Epithelial cell of prostate (primary cell): ENCODE data around the gene PTPRK.
"Not testable (repeated sequence)": the region's sequence is repeated elsewhere in the genome, so short reads cannot be mapped to it uniquely, and the experiment has no call there.

Experiments used
- DNase-seq: peaks from one replicate; pipeline ENCODE4 v3.0.0-alpha.2; 2011; ENCODE audit warnings: low read depth, low spot score
- H3K27ac ChIP-seq: fragments of 450-650 bp; 2 replicates; pipeline ENCODE4 v1.5.1; 2017; ENCODE audit warnings: mild to moderate bottlenecking

Gene PTPRK

DNA sequence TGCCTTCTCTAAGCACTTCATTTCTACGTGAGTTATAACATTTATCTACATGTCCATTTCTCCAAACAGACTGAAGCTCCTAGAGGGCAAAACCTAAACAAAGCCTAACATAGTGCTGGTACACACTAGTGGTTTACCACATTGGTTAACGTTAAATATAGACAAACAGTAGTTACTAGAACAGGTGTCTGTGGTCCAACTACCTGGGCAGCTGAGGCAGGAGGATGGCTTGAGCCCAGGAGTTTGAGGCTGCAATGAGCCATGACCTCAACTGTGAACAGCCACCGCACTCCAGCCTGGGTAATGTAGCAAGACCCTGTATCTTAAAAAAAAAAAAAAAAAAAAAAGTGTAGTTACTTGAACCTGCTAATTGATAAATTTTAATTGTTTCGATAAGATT, 26.5 kb downstream of the PTPRK start:
- DNase-seq: no peak
- no peak overlapping the region for H3K27ac ChIP-seq

DNA sequence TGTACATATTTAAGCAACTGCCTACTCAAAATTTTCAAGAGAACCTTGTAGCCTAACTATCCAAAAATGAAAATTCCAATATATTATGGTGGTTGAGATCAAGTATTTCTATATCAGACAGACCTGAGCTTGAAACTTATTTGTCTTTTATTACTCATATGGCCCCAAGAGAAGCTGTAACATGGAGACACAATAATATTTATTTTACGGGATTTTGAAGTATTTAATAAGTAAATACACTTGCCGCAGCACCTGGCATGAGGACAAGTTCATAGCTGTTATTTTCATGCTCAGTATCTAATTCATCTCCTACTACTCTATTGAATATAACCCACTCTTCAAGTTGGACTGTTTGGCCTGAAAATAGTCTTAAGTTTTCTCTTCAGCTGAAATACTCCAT, 28.0 kb downstream of the PTPRK start:
- DNase-seq: no peak

DNA sequence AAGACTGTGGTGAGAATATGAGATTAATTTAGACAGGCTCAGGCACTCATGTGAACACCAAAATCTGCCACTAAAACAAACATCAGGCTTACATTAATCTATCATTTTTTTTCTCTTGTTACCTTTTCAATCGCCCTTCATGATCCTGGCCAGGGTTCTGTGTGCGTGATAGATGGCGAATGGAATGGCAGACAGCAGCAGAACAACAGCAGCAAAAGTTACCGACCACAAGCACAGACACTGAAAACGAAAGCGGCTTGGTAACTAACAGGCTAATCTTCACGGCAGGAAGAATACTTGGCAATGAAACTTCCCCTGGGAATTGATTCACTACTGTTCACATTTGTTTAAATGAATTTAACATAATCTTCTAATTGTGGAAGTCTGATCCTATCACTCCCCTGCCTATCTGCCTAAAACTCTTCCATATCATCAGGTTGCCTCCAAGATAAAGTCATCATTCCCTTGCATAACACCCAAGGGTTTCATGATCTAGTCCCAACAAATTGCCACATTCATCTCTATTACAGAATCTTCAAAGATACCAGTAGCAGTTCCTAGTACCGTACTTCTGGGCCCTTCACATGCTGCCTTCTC, 28.7 kb downstream of the PTPRK start:
- no peak for DNase-seq
- peak overlapping the region; percentile 96 for H3K27ac ChIP-seq

More for the DNA sequence above, 28.0 kb downstream of the PTPRK start:
- peak overlapping the region; percentile 96 for H3K27ac ChIP-seq

DNA sequence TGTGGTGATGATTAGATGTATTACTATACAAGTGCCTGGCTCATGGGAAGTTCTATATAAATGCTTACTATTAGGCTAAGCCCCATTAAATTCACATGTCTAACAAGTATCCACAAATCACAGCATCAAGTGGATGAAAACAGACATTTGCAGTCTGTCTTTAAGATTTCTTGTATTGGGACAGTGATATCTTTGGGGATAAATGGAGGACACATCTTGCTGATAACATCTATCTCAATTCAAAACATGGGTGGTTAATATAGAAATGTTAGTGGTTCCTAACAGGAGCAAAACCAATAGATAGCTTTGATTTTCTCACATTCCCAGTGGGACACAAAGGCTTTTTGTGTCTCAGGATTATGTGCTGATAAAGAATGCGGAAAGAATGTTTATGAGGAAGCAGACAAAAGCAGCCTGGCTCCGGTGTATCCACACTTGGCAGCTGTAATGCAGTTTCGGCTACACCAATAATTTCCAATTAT, 29.3 kb downstream of the PTPRK start:
- no peak for DNase-seq
- peak overlapping the region; percentile 96 for H3K27ac ChIP-seq

GRCh38 chr6:128487746-128488145, 32.7 kb downstream of the PTPRK start:
- no peak for DNase-seq
- peak overlapping the region; percentile 65 for H3K27ac ChIP-seq

DNA sequence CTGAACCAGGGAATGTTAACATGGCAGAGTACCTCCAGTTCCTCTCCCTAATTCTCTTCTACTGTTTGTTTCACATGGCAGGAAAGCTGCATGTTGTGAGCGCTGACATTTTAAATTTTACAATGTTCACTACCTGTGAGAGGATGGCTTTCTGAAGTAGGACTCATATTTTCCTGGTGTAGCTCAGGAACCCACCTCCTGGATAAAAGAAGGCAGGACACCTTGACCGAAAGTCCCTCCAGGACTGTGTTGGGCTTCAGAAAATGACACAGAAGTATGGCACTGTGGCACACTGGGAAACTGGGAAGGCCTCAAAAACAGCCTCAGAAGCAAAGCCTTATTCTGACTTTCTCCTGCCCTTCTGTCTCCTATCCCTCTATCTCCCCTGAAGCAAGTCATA, 33.3 kb downstream of the PTPRK start:
- H3K27ac ChIP-seq: peak overlapping the region; percentile 65
- DNase-seq: no peak

GRCh38 chr6:128486580-128486979, 33.8 kb downstream of the PTPRK start:
- peak overlapping the region; percentile 65 for H3K27ac ChIP-seq
- not testable (repeated sequence) for DNase-seq

GRCh38 chr6:128483472-128484135, 36.8 kb downstream of the PTPRK start:
- no peak overlapping the region for H3K27ac ChIP-seq
- DNase-seq: no peak

DNA sequence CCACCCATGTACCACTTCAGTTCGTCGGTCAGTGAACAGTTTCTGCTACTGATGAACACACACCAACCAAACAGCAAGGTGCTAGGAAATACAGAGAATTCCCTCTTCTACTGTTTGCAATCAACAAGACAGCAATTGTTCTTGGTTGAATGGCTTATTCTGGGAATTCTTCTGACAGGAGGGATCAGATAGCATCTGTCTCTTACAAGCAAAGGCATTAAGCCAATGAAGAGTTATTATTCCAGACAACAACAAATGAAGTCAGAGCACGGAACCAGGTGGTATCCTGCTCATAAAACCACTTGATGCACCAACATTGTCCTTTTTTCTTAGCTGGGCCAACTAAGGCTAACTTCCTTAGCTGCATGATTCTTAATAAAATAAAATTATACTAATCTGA, 37.8 kb downstream of the PTPRK start:
- no peak overlapping the region for H3K27ac ChIP-seq

GRCh38 chr6:128479991-128480390, 40.4 kb downstream of the PTPRK start:
- DNase-seq: no peak
- peak overlapping the region; percentile 18 for H3K27ac ChIP-seq

More for the DNA sequence above, 37.8 kb downstream of the PTPRK start:
- DNase-seq: no peak

DNA sequence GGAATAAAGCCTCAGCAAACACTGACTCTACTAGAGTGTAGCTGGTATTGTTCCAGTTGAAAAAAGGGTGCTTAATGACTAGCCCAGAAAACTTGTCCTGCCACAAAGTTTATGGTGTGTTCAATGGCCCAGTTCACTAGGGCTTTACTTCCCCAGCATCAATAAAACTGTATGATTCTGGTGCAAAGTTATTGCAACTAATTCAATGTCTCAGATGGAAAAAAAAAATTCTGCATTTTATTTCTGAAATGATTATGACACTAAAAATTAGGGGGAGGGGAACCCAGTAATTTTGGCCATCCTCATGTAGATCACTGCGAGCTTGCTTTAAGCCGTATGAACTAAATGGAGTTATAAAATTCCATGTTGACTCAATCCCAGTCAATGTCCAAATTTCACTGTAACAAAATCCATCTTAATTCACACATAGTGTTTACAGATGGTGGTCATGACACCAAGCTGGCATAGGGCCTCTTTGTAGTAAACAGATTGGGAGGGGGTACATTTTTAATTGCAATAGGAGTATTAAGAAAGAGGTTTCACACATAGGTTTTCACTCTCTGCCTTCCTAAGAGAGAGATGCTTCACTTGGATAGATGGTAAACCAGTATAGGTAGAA, 41.2 kb downstream of the PTPRK start:
- no peak for DNase-seq
- peak overlapping the region; percentile 18 for H3K27ac ChIP-seq

GRCh38 chr6:128478230-128479047, 42.0 kb downstream of the PTPRK start:
- DNase-seq: no peak
- peak overlapping the region; percentile 18 for H3K27ac ChIP-seq

DNA sequence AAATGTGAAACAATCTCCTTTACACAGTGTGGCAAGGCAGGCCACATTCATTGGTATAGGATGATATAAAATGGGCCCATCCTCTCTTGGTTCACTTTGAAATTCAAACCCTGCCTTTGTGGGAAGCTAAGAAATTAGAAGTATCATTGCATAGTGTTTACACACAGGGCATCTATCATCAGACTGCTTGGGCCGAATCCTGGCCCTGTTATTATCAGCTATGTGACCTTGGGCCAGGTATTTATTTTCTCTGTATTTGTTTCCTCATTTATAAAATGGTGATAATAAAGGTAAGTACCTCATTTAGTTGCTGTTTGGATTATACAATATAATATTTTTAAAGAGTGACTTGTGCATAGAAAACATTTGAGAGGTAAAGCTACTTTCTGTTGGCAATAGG, 45.5 kb downstream of the PTPRK start:
- peak overlapping the region; percentile 8 for H3K27ac ChIP-seq
- no peak for DNase-seq

DNA sequence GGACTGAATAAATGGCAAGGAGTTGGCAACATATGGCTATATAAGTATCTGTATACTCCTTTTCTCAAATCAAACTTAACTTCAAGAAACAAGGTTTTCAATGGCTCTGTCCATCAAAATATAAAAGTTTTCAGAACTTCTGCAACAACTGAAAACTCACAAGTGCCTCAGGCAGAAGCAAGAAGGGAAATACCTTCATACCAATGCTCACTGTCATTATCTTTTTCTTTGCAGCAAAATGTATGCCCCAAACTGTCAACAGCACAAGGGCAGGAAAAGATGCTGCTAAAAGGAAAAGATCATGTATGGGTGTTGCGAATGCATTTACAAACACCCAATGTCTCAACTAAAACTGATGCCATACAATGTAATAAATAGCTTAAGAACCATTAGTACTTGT, 45.9 kb downstream of the PTPRK start:
- peak overlapping the region; percentile 8 for H3K27ac ChIP-seq
- DNase-seq: no peak

GRCh38 chr6:128471907-128472306, 48.5 kb downstream of the PTPRK start:
- no peak overlapping the region for H3K27ac ChIP-seq
- DNase-seq: no peak

- H3K27ac ChIP-seq: peak overlapping the region; percentile 12
- DNase-seq: no peak
Measured at GRCh38 chr6:128465368-128466343, 54.7 kb downstream of the PTPRK start.

GRCh38 chr6:128464790-128465189, 55.6 kb downstream of the PTPRK start:
- peak overlapping the region; percentile 12 for H3K27ac ChIP-seq
- no peak for DNase-seq

DNA sequence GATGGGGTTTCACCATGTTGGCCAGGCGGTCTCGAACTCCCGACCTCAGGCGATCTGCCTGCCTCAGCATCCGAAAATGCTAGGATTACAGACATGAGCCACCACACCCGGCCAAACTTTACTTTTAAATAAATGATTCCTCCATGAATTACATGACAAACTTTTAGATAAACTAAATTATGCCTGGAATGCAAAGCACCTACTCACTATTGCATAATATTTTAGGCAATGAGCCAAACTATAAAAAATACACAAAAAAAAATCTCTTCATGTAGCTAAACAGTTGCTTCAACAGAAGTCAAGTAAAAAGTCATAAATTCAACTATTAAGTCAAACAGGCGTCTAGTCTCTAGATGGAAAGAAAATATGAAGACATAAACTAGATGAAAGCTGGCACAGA, 56.5 kb downstream of the PTPRK start:
- no peak for DNase-seq

DNA sequence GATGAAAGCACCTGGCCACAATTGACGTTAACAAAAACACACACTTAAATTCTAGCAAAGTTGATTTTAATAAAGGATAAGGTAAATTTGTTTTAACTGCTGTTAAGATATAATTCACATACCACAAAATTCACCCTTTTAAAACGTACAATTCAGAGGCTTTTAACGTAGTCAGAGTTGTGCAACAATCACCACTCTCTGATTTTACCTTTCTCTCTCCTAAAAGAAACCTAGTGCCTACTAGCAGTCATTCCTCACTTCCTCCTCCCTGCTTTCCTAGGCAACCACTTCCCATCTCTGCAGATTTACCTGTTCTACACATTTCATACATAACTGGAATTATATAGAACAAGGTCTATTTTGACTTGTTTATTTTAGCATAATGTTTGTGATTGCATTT, 58.9 kb downstream of the PTPRK start:
- no peak overlapping the region for H3K27ac ChIP-seq
- no peak for DNase-seq

More for the DNA sequence above, 56.5 kb downstream of the PTPRK start:
- peak overlapping the region; percentile 31 for H3K27ac ChIP-seq
